NCI-H2171 treated with DMSO at 0.1 percent for 48 hours (cell line): ENCODE data around the gene GAGE2A.
"Not testable (repeated sequence)": the region's sequence is repeated elsewhere in the genome, so short reads cannot be mapped to it uniquely, and the experiment has no call there.

Experiments used
- DNase-seq: peaks from one replicate; lab custom pipeline; 2025; lab: John Stamatoyannopoulos, UW

GAGE2A gene, protein sequence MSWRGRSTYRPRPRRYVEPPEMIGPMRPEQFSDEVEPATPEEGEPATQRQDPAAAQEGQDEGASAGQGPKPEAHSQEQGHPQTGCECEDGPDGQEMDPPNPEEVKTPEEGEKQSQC

DNA sequence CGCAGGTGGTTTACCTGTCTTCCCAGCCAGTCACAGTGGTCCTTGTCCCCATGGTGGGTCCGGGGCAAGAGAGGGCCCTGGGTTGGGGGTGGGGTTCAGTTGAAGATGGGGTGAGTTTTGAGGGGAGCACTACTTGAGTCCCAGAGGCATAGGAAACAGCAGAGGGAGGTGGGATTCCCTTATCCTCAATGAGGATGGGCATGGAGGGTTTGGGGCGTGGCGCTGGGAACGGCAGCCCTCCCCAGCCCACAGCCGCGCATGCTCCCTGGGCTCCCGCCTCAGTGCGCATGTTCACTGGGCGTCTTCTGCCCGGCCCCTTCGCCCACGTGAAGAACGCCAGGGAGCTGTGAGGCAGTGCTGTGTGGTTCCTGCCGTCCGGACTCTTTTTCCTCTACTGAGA lies at the start of gene GAGE2A:
Gene GAGE2A, plus strand, starts transcription at position 301 of the 400 bp plus-strand sequence. CDS start 1,155 bp downstream, outside the sequence.
- DNase-seq = not testable (repeated sequence)

- not testable (repeated sequence) for DNase-seq
These were observed 47.9 kb upstream of the GAGE2A start, which contains the start of gene GAGE12D for GRCh38 chrX:49541433-49541832. Gene GAGE12D (plus strand): TSS chrX:49541733. CDS start chrX:49542888, 1,155 bp downstream.

- not testable (repeated sequence) for DNase-seq
These were observed 38.3 kb upstream of the GAGE2A start, which contains the start of gene GAGE12E for GRCh38 chrX:49550989-49551388. Gene GAGE12E (plus strand): TSS chrX:49551289. CDS start chrX:49552444, 1,155 bp downstream.

- DNase-seq = not testable (repeated sequence)
These were observed 28.8 kb upstream of the GAGE2A start, which contains the start of gene GAGE12F for GRCh38 chrX:49560542-49560941. Gene GAGE12F (plus strand): TSS chrX:49560842. CDS start chrX:49561997, 1,155 bp downstream.

- DNase-seq = not testable (repeated sequence)
These were observed 20.6 kb upstream of the GAGE2A start for GRCh38 chrX:49568728-49569127.

DNA sequence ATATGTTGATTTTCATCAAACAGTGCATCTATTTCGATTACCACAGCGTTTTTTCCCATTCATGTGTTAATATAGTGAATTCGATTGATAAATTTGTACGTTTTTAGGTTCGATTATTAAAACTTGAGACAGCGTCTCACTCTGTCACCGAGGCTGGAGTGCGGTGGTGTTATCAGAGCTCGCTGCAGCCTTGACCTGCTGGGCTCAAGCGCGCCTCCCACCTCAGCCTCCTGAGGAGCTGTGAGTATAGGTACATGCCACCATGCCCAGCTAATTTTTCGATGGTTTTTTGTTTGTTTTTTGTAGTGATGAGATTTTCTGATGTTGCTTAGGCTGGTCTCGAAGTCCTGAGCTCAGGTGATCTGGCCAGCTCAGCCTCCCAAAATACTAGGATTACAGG lies 20.1 kb upstream of the GAGE2A start:
- DNase-seq = not testable (repeated sequence)

- not testable (repeated sequence) for DNase-seq
These were observed 19.2 kb upstream of the GAGE2A start, which contains the start of gene GAGE12G for GRCh38 chrX:49570100-49570499. Gene GAGE12G (plus strand): TSS chrX:49570400. CDS start chrX:49571555, 1,155 bp downstream.

- not testable (repeated sequence) for DNase-seq
These were observed 9.6 kb upstream of the GAGE2A start, which contains the start of gene GAGE12H for GRCh38 chrX:49579649-49580048. Gene GAGE12H (plus strand): TSS chrX:49579949. CDS start chrX:49581104, 1,155 bp downstream.

GRCh38 chrX:49589769-49590478 lies 628 bp downstream of the GAGE2A start:
- not testable (repeated sequence) for DNase-seq

DNA sequence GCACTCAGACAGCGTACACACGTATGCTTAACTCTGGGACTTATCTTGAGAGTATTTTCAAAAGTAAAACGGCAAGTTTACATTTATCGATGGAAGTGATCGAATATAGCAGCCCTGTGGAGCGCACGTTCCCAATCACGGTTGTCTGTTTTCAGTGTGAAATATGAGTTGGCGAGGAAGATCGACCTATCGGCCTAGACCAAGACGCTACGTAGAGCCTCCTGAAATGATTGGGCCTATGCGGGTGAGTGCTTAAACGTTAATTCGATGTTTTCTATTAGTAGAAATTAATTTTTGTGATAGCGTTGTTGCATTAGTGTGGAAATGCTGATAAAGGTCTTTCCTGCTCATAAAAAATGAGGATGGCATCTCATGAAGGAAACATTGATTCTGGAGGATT lies 1.2 kb downstream of the GAGE2A start:
- DNase-seq = not testable (repeated sequence)

GRCh38 chrX:49598720-49599119 lies 9.4 kb downstream of the GAGE2A start, which contains the start of gene GAGE1:
Gene GAGE1 (plus strand): TSS chrX:49599020. CDS start chrX:49600175, 1,155 bp downstream.
- not testable (repeated sequence) for DNase-seq

GRCh38 chrX:49610718-49611310 lies 21.5 kb downstream of the GAGE2A start:
- DNase-seq = no peak

- no peak for DNase-seq
These were observed 29.3 kb downstream of the GAGE2A start for GRCh38 chrX:49618574-49618973.

GRCh38 chrX:49627086-49627777 lies 37.9 kb downstream of the GAGE2A start:
- DNase-seq = no peak

DNA sequence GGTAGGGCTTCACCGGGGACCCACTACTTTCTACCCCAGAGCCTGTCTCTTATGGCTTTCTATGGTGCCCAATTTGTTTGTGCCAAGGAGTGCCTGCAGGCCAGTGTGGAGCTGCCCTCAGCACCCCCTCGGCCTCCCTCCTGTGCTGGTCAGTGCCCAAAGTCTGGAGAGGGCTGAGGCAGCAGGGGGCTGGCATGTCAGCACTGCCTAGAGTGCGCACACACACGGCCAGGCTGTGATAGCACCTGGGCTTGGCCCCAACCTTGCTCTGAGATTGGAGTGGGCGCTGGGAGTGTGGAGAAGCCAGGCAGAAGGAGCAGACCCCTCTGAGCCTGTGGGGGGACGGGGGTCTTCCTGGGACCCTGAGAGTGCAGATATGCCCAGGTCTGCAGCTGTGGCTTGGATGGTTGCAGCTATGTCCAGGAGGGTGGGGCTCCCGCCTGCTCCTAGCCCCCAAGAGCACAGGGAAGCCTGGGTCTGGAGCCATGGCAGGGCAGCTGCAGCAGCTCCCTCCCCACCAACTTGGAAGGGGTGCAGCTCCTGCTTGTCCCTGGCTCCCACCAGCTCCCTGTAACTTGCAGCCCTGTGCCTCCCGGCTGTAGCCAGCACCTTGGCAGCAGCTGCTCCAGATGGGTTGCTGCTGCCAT lies 55.8 kb downstream of the GAGE2A start:
- no peak for DNase-seq
